Caco-2 (cell line): Measurements from ENCODE around the gene TTC31. TPM values are rescaled to one million over a fixed set of nuclear protein-coding genes. Genes with fewer than 3 reads are reported as not detected.

Experiments used
- BruUV-seq: library from RNA; stranded (reverse); fragments of 400-500 nt; replicated peaks from 2 replicates; lab custom pipeline; 2021; lab: Mats Ljungman, UMichigan
- CTCF ChIA-PET: fragments of 300-600 bp; sonication (Branson Sonifier 250); formaldehyde crosslinking; loops from one replicate; lab custom pipeline; 2022; ENCODE audit warnings: antibody characterized with exemption; lab: Charles Lee
- POLR2A ChIA-PET: fragments of 300-600 bp; sonication (Branson Sonifier 250); formaldehyde crosslinking; loops from one replicate; lab custom pipeline; 2022; ENCODE audit warnings: antibody characterized with exemption; lab: Charles Lee
- DNase-seq, 2 experiments: peaks; one replicate each; pipeline versions ENCODE4 v3.0.0 to v3.0.0-alpha.2; 2020 to 2022
- H3K27me3 ChIP-seq: replicated peaks from 2 replicates; pipeline ENCODE4 v1.6.0; 2011; ENCODE audit warnings: low read length; ENCODE audit not compliant: control insufficient read depth, insufficient read depth
- H3K36me3 ChIP-seq: 2 replicates; pipeline ENCODE4 v1.5.1; 2011; ENCODE audit warnings: low read length; ENCODE audit not compliant: control insufficient read depth, insufficient read depth
- H3K4me1 ChIP-seq: fragments of 250-450 bp; sonication (Bioruptor Pico); 2 replicates; pipeline ENCODE4 v1.5.1; 2020; ENCODE audit warnings: mild to moderate bottlenecking
- H3K4me3 ChIP-seq: 2 replicates; pipeline ENCODE4 v1.5.1; 2011; ENCODE audit warnings: low read depth, mild to moderate bottlenecking, control low read depth, low read length
- H3K9me3 ChIP-seq: fragments of 250-450 bp; sonication (Bioruptor Pico); 2 replicates; pipeline ENCODE4 v1.5.1; 2020; ENCODE audit warnings: mild to moderate bottlenecking, moderate library complexity
- H3K27ac Mint-ChIP-seq: one replicate; pipeline ENCODE4 v1.8.0; 2022; ENCODE audit warnings: mixed read lengths; ENCODE audit not compliant: unreplicated experiment
- H3K27me3 Mint-ChIP-seq: one replicate; pipeline ENCODE4 v1.8.0; 2022; ENCODE audit warnings: mixed read lengths; ENCODE audit not compliant: insufficient read depth, unreplicated experiment
- H3K36me3 Mint-ChIP-seq: one replicate; pipeline ENCODE4 v1.8.0; 2022; ENCODE audit warnings: mild to moderate bottlenecking, mixed read lengths; ENCODE audit not compliant: insufficient read depth, unreplicated experiment
- H3K4me1 Mint-ChIP-seq: one replicate; pipeline ENCODE4 v1.8.0; 2022; ENCODE audit warnings: low read depth, mixed read lengths; ENCODE audit not compliant: unreplicated experiment
- H3K4me3 Mint-ChIP-seq: one replicate; pipeline ENCODE4 v1.8.0; 2022; ENCODE audit warnings: mild to moderate bottlenecking, moderate library complexity, mixed read lengths; ENCODE audit not compliant: unreplicated experiment
- H3K9me3 Mint-ChIP-seq: one replicate; pipeline ENCODE4 v1.8.0; 2022; ENCODE audit warnings: mixed read lengths; ENCODE audit not compliant: unreplicated experiment
- CTCF ChIP-seq, 2 experiments: fragments of 200-600 bp in 1 of 2; IDR thresholded peaks; 1 replicate in 1 of 2; 2 replicates in 1 of 2; pipeline versions ENCODE4 v1.5.1 to v1.8.0; 2011 to 2022; ENCODE audit warnings: antibody characterized with exemption in 1 of 2, control low read depth in 1 of 2, inconsistent platforms in 1 of 2, low read depth in 1 of 2, low read length in 1 of 2, mild to moderate bottlenecking in 1 of 2, moderate library complexity in 1 of 2; ENCODE audit not compliant: insufficient read depth in 1 of 2, severe bottlenecking in 1 of 2, unreplicated experiment in 1 of 2
- intact Hi-C: fragments of 100-400 bp; cut with micrococcal nuclease; formaldehyde crosslinking; loops from one replicate; pipeline ENCODE4 v1.10.0; 2022; ENCODE audit not compliant: unreplicated experiment
- total RNA-seq: library from RNA; stranded (reverse); gene quantifications from 2 replicates; pipeline ENCODE4 v1.2.3, GENCODE V29; 2022

TTC31 gene
- total RNA-seq, 1 experiment from 2014 or later: 32.4 TPM

- TF ChIP-seq CTCF (IDR thresholded peaks at IDR 0.05; ENCODE audit: insufficient read depth in 1 of 2, low read depth in 1 of 2, low read length in 1 of 2, severe bottlenecking in 1 of 2, unreplicated experiment in 1 of 2): no peak
- Mint-ChIP-seq H3K4me1 (peaks cover 41% of the 10 kb centered on the region), H3K27ac (peak overlapping the region; percentile 87), H3K27me3 (no peaks in the 10 kb centered on the region), H3K36me3 (peaks cover 53% of the 10 kb centered on the region), H3K9me3 (no peaks in the 10 kb centered on the region), H3K4me3 (peak overlapping the region; percentile 94)
- H3K27me3 ChIP-seq: no peaks in the 10 kb centered on the region
- TSS peak; percentile 25 for BruUV-seq
- intact Hi-C loops: no loop called here
- no peak overlapping the region for H3K4me3 ChIP-seq
- 0 out of 2 replicates have a peak, but pooled peaks cover 2% of the 10 kb centered on the region for H3K36me3 ChIP-seq
- DNase-seq: no peak
- ChIA-PET CTCF (interaction anchor here (1.0 to 1.8 kb wide), 3 partner anchors 10 to 24 kb away, joined by 3 to 6 read pairs (median 3); partner anchors contain the start of genes CCDC142, TLX2 and TTC31), POLR2A (interaction anchor here (0.9 to 1.2 kb wide), 2 partner anchors 25 to 64 kb away, joined by 3 to 4 read pairs; partner anchors contain the start of genes AUP1 and HTRA2)
- no peaks in the 10 kb centered on the region for H3K9me3 ChIP-seq
- peaks cover 52% of the 10 kb centered on the region for H3K4me1 ChIP-seq
These were observed 21.7 kb downstream of the TTC31 start for GRCh38 chr2:74504591-74504990.

GRCh38 chr2:74505448-74506246, 22.8 kb downstream of the TTC31 start:
- Mint-ChIP-seq H3K4me3 (peak overlapping the region; percentile 94), H3K4me1 (peaks cover 41% of the 10 kb centered on the region), H3K36me3 (peaks cover 52% of the 10 kb centered on the region), H3K9me3 (no peaks in the 10 kb centered on the region), H3K27me3 (no peaks in the 10 kb centered on the region), H3K27ac (peak overlapping the region; percentile 87)
- TF ChIP-seq CTCF (IDR thresholded peaks at IDR 0.05; ENCODE audit: insufficient read depth in 1 of 2, low read depth in 1 of 2, low read length in 1 of 2, severe bottlenecking in 1 of 2, unreplicated experiment in 1 of 2): no peak
- no peaks in the 10 kb centered on the region for H3K9me3 ChIP-seq
- DNase-seq: no peak
- no peak overlapping the region for H3K4me3 ChIP-seq
- ChIA-PET POLR2A (no interaction called here), CTCF (interaction anchor here (1.7 to 1.8 kb wide), 3 partner anchors 17 to 82 kb away, joined by 7 read pairs; partner anchors contain the start of genes AUP1 and HTRA2)
- 0 out of 2 replicates have a peak, but pooled peaks cover 2% of the 10 kb centered on the region for H3K36me3 ChIP-seq
- peaks cover 42% of the 10 kb centered on the region for H3K4me1 ChIP-seq
- no peaks in the 10 kb centered on the region for H3K27me3 ChIP-seq
- no TSS peak for BruUV-seq
- intact Hi-C loops: loop anchor here (2.0 kb wide), 1 partner anchor 47 kb away; the partner anchor contains the start of gene WBP1
